H9 (cell line): ENCODE data around the gene ISG20L2. TPM values are rescaled to one million over a fixed set of nuclear protein-coding genes. Genes with fewer than 3 reads are reported as not detected.
A peak's percentile ranks its signal among the peaks of the same experiment; 100 is the strongest.

ENCODE experiments used
- DNase-seq: peaks from one replicate; pipeline ENCODE4 v3.0.0-alpha.2; 2017
- H2AFZ ChIP-seq: one replicate; pipeline ENCODE4 v1.6.1; 2013; ENCODE audit warnings: mild to moderate bottlenecking, low read length, control low read depth, moderate library complexity
- H2AK5ac ChIP-seq: 2 replicates; pipeline ENCODE4 v1.6.1; 2013; ENCODE audit warnings: low read length, control low read depth, mixed read lengths; ENCODE audit not compliant: insufficient read length
- H2BK120ac ChIP-seq: one replicate; pipeline ENCODE4 v1.6.1; 2013; ENCODE audit warnings: low read depth, mild to moderate bottlenecking, low read length, control low read depth, inconsistent platforms; ENCODE audit not compliant: poor library complexity, severe bottlenecking
- H2BK12ac ChIP-seq: 2 replicates; pipeline ENCODE4 v1.6.1; 2013; ENCODE audit warnings: low read length, control low read depth, mixed read lengths, low read depth; ENCODE audit not compliant: insufficient read length
- H2BK15ac ChIP-seq: 2 replicates; pipeline ENCODE4 v1.6.1; 2013; ENCODE audit warnings: low read depth, low read length, control low read depth
- H2BK20ac ChIP-seq: one replicate; pipeline ENCODE4 v1.6.1; 2013; ENCODE audit warnings: low read depth, mild to moderate bottlenecking, low read length, control low read depth, inconsistent platforms; ENCODE audit not compliant: poor library complexity, severe bottlenecking
- H2BK5ac ChIP-seq: 2 replicates; pipeline ENCODE4 v1.6.1; 2013; ENCODE audit warnings: low read length, control low read depth, mixed read lengths; ENCODE audit not compliant: insufficient read length
- H3K14ac ChIP-seq: 2 replicates; pipeline ENCODE4 v1.6.1; 2013; ENCODE audit warnings: low read length, control low read depth; ENCODE audit not compliant: insufficient read depth
- H3K18ac ChIP-seq: 2 replicates; pipeline ENCODE4 v1.6.1; 2013; ENCODE audit warnings: low read depth, mild to moderate bottlenecking, mixed read lengths, low read length, control low read depth; ENCODE audit not compliant: insufficient read length
- H3K23ac ChIP-seq: 2 replicates; pipeline ENCODE4 v1.6.1; 2013; ENCODE audit warnings: low read length, control low read depth, mixed read lengths, low read depth; ENCODE audit not compliant: insufficient read length
- H3K23me2 ChIP-seq: 2 replicates; pipeline ENCODE4 v1.6.1; 2013; ENCODE audit warnings: low read depth, mild to moderate bottlenecking, mixed read lengths, low read length, control low read depth; ENCODE audit not compliant: insufficient read length, poor library complexity, severe bottlenecking
- H3K27ac ChIP-seq: 2 replicates; pipeline ENCODE4 v1.5.1; 2013; ENCODE audit warnings: low read length, control low read depth, mixed read lengths, low read depth; ENCODE audit not compliant: insufficient read length
- H3K27me3 ChIP-seq: 2 replicates; pipeline ENCODE4 v1.6.1; 2013; ENCODE audit warnings: low read length, control low read depth, inconsistent platforms; ENCODE audit not compliant: insufficient read depth
- H3K4ac ChIP-seq: 2 replicates; pipeline ENCODE4 v1.6.1; 2013; ENCODE audit warnings: low read depth, mild to moderate bottlenecking, control low read depth, inconsistent platforms, low read length, moderate library complexity
- H3K4me1 ChIP-seq: 2 replicates; pipeline ENCODE4 v1.6.1; 2013; ENCODE audit warnings: low read length, control low read depth, inconsistent platforms; ENCODE audit not compliant: insufficient read depth
- H3K4me2 ChIP-seq: 2 replicates; pipeline ENCODE4 v1.6.1; 2013; ENCODE audit warnings: low read length, control low read depth, mixed read lengths; ENCODE audit not compliant: insufficient read length, insufficient read depth
- H3K56ac ChIP-seq: 2 replicates; pipeline ENCODE4 v1.6.1; 2013; ENCODE audit warnings: low read depth, mild to moderate bottlenecking, mixed read lengths, low read length, control low read depth; ENCODE audit not compliant: insufficient read length
- H3K79me1 ChIP-seq: 2 replicates; pipeline ENCODE4 v1.6.1; 2013; ENCODE audit warnings: low read depth, mild to moderate bottlenecking, moderate library complexity, low read length, control low read depth, inconsistent platforms; ENCODE audit not compliant: insufficient read depth, poor library complexity, severe bottlenecking
- H3K79me2 ChIP-seq: 2 replicates; pipeline ENCODE4 v1.6.1; 2013; ENCODE audit warnings: low read length, control low read depth, inconsistent platforms; ENCODE audit not compliant: insufficient read depth
- H3K9ac ChIP-seq: 2 replicates; pipeline ENCODE4 v1.6.1; 2013; ENCODE audit warnings: low read length, control low read depth, mixed read lengths; ENCODE audit not compliant: insufficient read length; ENCODE audit errors: extremely low read depth
- H3K9me3 ChIP-seq: one replicate; pipeline ENCODE4 v1.6.1; 2013; ENCODE audit warnings: low read depth, low read length, inconsistent platforms; ENCODE audit not compliant: control insufficient read depth
- H3T11ph ChIP-seq: one replicate; pipeline ENCODE4 v1.6.1; 2013; ENCODE audit warnings: mild to moderate bottlenecking, low read length, control low read depth, inconsistent platforms
- H4K20me1 ChIP-seq: one replicate; pipeline ENCODE4 v1.6.1; 2013; ENCODE audit not compliant: control insufficient read depth, insufficient read length, insufficient read depth
- H4K5ac ChIP-seq: 2 replicates; pipeline ENCODE4 v1.6.1; 2013; ENCODE audit warnings: low read depth, mild to moderate bottlenecking, mixed read lengths, low read length, control low read depth; ENCODE audit not compliant: insufficient read length
- H4K8ac ChIP-seq: replicated peaks from 2 replicates; pipeline ENCODE4 v1.6.1; 2013; ENCODE audit warnings: low read length, control low read depth, mixed read lengths, low read depth; ENCODE audit not compliant: insufficient read length
- H4K91ac ChIP-seq: 2 replicates; pipeline ENCODE4 v1.6.1; 2013; ENCODE audit warnings: low read depth, mild to moderate bottlenecking, moderate library complexity, mixed read lengths, low read length, control low read depth; ENCODE audit not compliant: insufficient read length
- H3K27ac Mint-ChIP-seq, 3 experiments: 2 replicates in 2 of 3; 3 replicates in 1 of 3; pipeline ENCODE4 v1.8.0; 2020 to 2021; ENCODE audit warnings: mixed read lengths in 3 of 3, mild to moderate bottlenecking in 1 of 3, moderate library complexity in 1 of 3
- H3K27me3 Mint-ChIP-seq: 2 replicates; pipeline ENCODE4 v1.8.0; 2021; ENCODE audit warnings: low read depth, mild to moderate bottlenecking, moderate library complexity, mixed read lengths
- H3K36me3 Mint-ChIP-seq, 3 experiments: 2 replicates in 2 of 3; 3 replicates in 1 of 3; pipeline ENCODE4 v1.8.0; 2020 to 2021; ENCODE audit warnings: low read depth in 3 of 3, mixed read lengths in 3 of 3; ENCODE audit not compliant: insufficient read depth in 1 of 3
- H3K4me1 Mint-ChIP-seq, 2 experiments: 2 replicates each; pipeline ENCODE4 v1.8.0; 2020; ENCODE audit warnings: mixed read lengths in 2 of 2
- H3K4me3 Mint-ChIP-seq, 2 experiments: 2 replicates in 1 of 2; 3 replicates in 1 of 2; pipeline ENCODE4 v1.8.0; 2020 to 2021; ENCODE audit warnings: mild to moderate bottlenecking in 2 of 2, mixed read lengths in 2 of 2, moderate library complexity in 1 of 2
- H3K9me3 Mint-ChIP-seq, 2 experiments: 2 replicates in 1 of 2; 3 replicates in 1 of 2; pipeline ENCODE4 v1.8.0; 2020; ENCODE audit warnings: mild to moderate bottlenecking in 2 of 2, mixed read lengths in 2 of 2, moderate library complexity in 1 of 2
- WGBS: extraction: QIAGEN DNeasy Blood & Tissue Kit; methylation state at CpG from one replicate; pipeline ENCODE4 v1.1.7; 2013; ENCODE audit warnings: missing lambda C conversion rate, low lambda C conversion rate, mixed read lengths; ENCODE audit not compliant: insufficient read length; ENCODE audit errors: extremely low coverage; 5-methylcytosine and 5-hydroxymethylcytosine counted together
- total RNA-seq: library from RNA; stranded (reverse); gene quantifications from 2 replicates; pipeline ENCODE4 v1.2.1, GENCODE V29; 2021
- TF ChIP-seq, protein P1 (sequence below): fragments of 200-600 bp; sonication (generic); conservative IDR thresholded peaks from 3 replicates; pipeline ENCODE4 v1.8.0; 2021; ENCODE audit warnings: antibody characterized with exemption, mild to moderate bottlenecking

The ISG20L2 gene
- total RNA-seq, 1 experiment from 2014 or later: 57.6 TPM

DNA sequence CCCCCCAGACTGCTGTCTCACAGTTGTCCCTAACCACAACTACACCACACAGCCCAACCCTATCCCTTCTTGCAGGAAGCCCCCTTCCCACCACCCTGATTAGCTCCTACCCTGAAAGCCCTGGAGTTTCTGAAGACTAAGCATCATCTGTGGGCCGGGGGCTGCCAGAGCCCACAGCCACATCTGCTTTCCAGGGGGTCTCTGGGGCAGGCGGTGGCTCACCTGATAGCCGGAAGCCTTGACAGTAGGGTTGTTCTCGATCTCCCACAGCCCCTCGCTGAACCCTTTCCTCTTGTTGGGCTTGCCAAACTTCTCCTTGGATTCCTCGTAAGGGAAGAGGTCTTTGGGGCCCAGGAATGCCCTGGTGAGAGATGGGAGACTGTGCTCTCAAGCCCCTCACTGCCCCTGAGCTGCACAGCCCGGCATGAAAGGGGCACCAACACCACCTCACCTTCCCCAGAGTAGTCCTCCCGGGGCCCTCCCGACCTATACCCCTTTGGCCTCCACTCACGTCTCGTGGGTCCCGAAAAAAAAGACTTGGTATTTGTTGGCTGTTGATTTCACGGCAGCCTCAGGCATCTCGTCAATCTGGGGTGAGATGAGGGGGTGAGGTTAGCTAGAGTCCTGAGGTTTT is 16.3 kb upstream of the ISG20L2 start:
- WGBS: no CpG with 5 or more reads among the region's 14 CpGs
- Histone ChIP-seq H2AFZ (no peak overlapping the region), H3K4ac (no peak overlapping the region), H4K8ac (no peak overlapping the region), H2BK12ac (no peak overlapping the region), H3K9ac (no peak overlapping the region), H3K56ac (no peak overlapping the region), H3K79me2 (peaks cover 24% of the 10 kb centered on the region; the same call in 1 of the 2 replicates), H2BK20ac (no peak overlapping the region), H3K14ac (no peak overlapping the region), H3K27me3 (no peaks in the 10 kb centered on the region), H4K20me1 (no peaks in the 10 kb centered on the region), H4K5ac (no peak overlapping the region), H4K91ac (no peak overlapping the region), H3K4me2 (no peak overlapping the region), H2AK5ac (no peak overlapping the region), H3K4me1 (peaks cover 24% of the 10 kb centered on the region), H2BK5ac (no peak overlapping the region), H3K18ac (no peak overlapping the region), H3K27ac (no peak overlapping the region), H3K23ac (no peak overlapping the region), H3T11ph (no peak overlapping the region), H3K79me1 (no peaks in the 10 kb centered on the region), H2BK120ac (no peak overlapping the region), H3K9me3 (no peaks in the 10 kb centered on the region), H3K23me2 (peaks cover 20% of the 10 kb centered on the region), H2BK15ac (no peak overlapping the region)
- H3K36me3 Mint-ChIP-seq: peaks cover 27 to 51% (median 40%) of the 10 kb centered on the region in 3 experiments
- H3K4me3 Mint-ChIP-seq: peak overlapping the region in 1 of 2 experiments; percentile 31; a peak in 2 of 5 replicates
- TF ChIP-seq, protein P1, sequence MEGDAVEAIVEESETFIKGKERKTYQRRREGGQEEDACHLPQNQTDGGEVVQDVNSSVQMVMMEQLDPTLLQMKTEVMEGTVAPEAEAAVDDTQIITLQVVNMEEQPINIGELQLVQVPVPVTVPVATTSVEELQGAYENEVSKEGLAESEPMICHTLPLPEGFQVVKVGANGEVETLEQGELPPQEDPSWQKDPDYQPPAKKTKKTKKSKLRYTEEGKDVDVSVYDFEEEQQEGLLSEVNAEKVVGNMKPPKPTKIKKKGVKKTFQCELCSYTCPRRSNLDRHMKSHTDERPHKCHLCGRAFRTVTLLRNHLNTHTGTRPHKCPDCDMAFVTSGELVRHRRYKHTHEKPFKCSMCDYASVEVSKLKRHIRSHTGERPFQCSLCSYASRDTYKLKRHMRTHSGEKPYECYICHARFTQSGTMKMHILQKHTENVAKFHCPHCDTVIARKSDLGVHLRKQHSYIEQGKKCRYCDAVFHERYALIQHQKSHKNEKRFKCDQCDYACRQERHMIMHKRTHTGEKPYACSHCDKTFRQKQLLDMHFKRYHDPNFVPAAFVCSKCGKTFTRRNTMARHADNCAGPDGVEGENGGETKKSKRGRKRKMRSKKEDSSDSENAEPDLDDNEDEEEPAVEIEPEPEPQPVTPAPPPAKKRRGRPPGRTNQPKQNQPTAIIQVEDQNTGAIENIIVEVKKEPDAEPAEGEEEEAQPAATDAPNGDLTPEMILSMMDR: no peak
- DNase-seq: no peak
- no peaks in the 10 kb centered on the region; a peak in 1 of 5 replicates for H3K9me3 Mint-ChIP-seq
- H3K27ac Mint-ChIP-seq: peak overlapping the region; percentile 85 to 100 (median 87); a peak in 6 of 7 replicates
- H3K27me3 Mint-ChIP-seq: no peaks in the 10 kb centered on the region
- H3K4me1 Mint-ChIP-seq: peaks cover 58 to 70% of the 10 kb centered on the region in 2 experiments
